HL-60 (cell line): Measurements from ENCODE around the gene RGS19.

Experiments used
- DNase-seq, 2 experiments: peaks; one replicate each; pipeline ENCODE4 v3.0.0-alpha.2; 2010 to 2020; ENCODE audit warnings: low read depth in 1 of 2, low spot score in 1 of 2
- H3K27ac ChIP-seq: fragments of 250-450 bp; sonication (Bioruptor Pico); replicated peaks from 2 replicates; pipeline ENCODE4 v1.5.1; 2020; ENCODE audit warnings: mild to moderate bottlenecking, moderate library complexity
- H3K27me3 ChIP-seq: fragments of 250-450 bp; sonication (Bioruptor Pico); 2 replicates; pipeline ENCODE4 v1.5.1; 2021; ENCODE audit warnings: mild to moderate bottlenecking, moderate library complexity; ENCODE audit not compliant: insufficient read depth, poor library complexity, severe bottlenecking
- H3K4me3 ChIP-seq: replicated peaks from 2 replicates; pipeline ENCODE4 v1.5.1; 2011; ENCODE audit warnings: mild to moderate bottlenecking, control low read depth, low read length; ENCODE audit not compliant: insufficient read depth
- GABPA ChIP-seq: IDR thresholded peaks from 2 replicates; pipeline ENCODE4 v1.6.1; 2012; ENCODE audit warnings: low read depth
- POLR2AphosphoS5 ChIP-seq: IDR thresholded peaks from 2 replicates; pipeline ENCODE4 v1.6.1; 2012; ENCODE audit warnings: low read depth
- REST ChIP-seq: IDR thresholded peaks from 2 replicates; pipeline ENCODE4 v1.6.1; 2012; ENCODE audit warnings: low read depth; ENCODE audit not compliant: insufficient replicate concordance
- SPI1 ChIP-seq: IDR thresholded peaks from 2 replicates; pipeline ENCODE4 v1.6.1; 2012; ENCODE audit warnings: low read depth, mild to moderate bottlenecking, borderline replicate concordance
- TF ChIP-seq, protein P1 (sequence below): IDR thresholded peaks from one replicate; pipeline ENCODE4 v1.5.1; 2011; ENCODE audit warnings: low read length, control low read depth, inconsistent platforms; ENCODE audit not compliant: insufficient read depth

The RGS19 gene

GRCh38 chr20:64042054-64042781 is 37.1 kb downstream of the RGS19 start:
- H3K4me3 ChIP-seq = peak overlapping the region; percentile 51
- peak overlapping the region; percentile 49 for H3K27ac ChIP-seq
- TF ChIP-seq SPI1 = peak; percentile 89
- no peak for TF ChIP-seq POLR2AphosphoS5
- DNase-seq = peak in 1 of 2 experiments; percentile 29
- H3K27me3 ChIP-seq = peaks cover 10% of the 10 kb centered on the region

- Histone ChIP-seq H3K4me3 (peak overlapping the region; percentile 51), H3K27me3 (peaks cover 6% of the 10 kb centered on the region), H3K27ac (peak overlapping the region; percentile 49)
- no peak for DNase-seq
- TF ChIP-seq REST = no peak
- TF ChIP-seq POLR2AphosphoS5 = no peak
- TF ChIP-seq, protein P1, sequence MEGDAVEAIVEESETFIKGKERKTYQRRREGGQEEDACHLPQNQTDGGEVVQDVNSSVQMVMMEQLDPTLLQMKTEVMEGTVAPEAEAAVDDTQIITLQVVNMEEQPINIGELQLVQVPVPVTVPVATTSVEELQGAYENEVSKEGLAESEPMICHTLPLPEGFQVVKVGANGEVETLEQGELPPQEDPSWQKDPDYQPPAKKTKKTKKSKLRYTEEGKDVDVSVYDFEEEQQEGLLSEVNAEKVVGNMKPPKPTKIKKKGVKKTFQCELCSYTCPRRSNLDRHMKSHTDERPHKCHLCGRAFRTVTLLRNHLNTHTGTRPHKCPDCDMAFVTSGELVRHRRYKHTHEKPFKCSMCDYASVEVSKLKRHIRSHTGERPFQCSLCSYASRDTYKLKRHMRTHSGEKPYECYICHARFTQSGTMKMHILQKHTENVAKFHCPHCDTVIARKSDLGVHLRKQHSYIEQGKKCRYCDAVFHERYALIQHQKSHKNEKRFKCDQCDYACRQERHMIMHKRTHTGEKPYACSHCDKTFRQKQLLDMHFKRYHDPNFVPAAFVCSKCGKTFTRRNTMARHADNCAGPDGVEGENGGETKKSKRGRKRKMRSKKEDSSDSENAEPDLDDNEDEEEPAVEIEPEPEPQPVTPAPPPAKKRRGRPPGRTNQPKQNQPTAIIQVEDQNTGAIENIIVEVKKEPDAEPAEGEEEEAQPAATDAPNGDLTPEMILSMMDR = no peak
- no peak for TF ChIP-seq SPI1
- no peak for TF ChIP-seq GABPA
Measured at GRCh38 chr20:64041781-64042053, 37.6 kb downstream of the RGS19 start.

DNA sequence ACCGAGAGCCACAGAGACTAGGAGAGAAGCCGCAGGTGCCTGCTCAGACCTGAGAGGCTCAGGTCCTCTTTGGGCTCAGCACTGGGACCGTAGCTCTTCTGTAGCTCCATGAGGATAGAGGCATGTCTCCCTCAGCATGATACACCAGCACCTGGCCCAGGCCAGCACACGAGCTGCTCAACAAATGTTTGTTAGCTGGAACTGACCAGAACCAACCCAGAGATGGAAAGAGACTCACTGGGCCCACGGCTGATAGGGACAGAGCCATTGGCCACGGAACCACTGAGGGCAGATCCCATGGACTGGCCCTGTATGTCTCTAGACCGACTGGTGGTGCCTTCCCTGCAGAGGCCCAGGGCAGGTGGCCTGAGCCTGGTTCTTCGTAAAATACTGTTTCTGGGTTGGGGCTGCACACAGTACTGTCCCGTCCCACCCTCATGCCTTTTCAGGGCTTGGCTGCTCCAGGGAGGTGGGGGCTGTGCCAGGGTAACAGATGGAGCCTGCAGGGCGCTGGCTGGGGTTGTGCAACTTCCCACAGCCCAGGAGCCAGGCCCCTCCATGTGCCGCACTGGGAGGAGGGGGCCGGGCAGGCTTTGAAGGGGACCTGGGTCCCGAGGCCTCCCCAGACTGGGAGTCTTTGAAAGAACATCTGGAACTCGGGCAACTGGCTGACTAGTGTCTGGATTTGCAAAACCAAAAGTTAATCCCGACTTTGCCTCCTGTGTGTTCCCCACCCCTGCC is 38.1 kb downstream of the RGS19 start:
- Histone ChIP-seq H3K27ac (peak overlapping the region; percentile 49), H3K27me3 (peaks cover 6% of the 10 kb centered on the region), H3K4me3 (peak overlapping the region; percentile 51; the same call in 1 of the 2 replicates)
- DNase-seq = peak in 1 of 2 experiments; percentile 67
- TF ChIP-seq GABPA (no peak), POLR2AphosphoS5 (peak; percentile 36; the same call in 1 of the 2 replicates)

- DNase-seq = no peak
- TF ChIP-seq GABPA (no peak), REST (no peak), SPI1 (no peak), POLR2AphosphoS5 (no peak)
- TF ChIP-seq, protein P1 = no peak
- Histone ChIP-seq H3K4me3 (no peak overlapping the region), H3K27ac (no peak overlapping the region), H3K27me3 (peaks cover 6% of the 10 kb centered on the region)
Measured at GRCh38 chr20:64040231-64041039, 38.9 kb downstream of the RGS19 start.
